Ovary (tissue), 10 donors: Measurements from ENCODE around the gene C13orf46. TPM values are rescaled to one million over a fixed set of nuclear protein-coding genes. Genes with fewer than 3 reads are reported as not detected.

Source experiments
- DNase-seq, 5 donors: peaks; one replicate each; pipeline ENCODE4 v3.0.0-alpha.2; 2019 to 2020
- H3K27ac ChIP-seq, 2 donors: fragments of 200-600 bp; one replicate each; pipeline versions ENCODE4 v1.5.1 to v1.8.0; 2019 to 2022
- H3K27me3 ChIP-seq: fragments of 200-600 bp; one replicate; pipeline ENCODE4 v1.8.0; 2022
- H3K36me3 ChIP-seq: fragments of 200-600 bp; sonication (generic); one replicate; pipeline ENCODE4 v1.5.1; 2019
- H3K4me1 ChIP-seq: one replicate; pipeline ENCODE4 v1.8.1; 2013; ENCODE audit warnings: mild to moderate bottlenecking, moderate library complexity; ENCODE audit not compliant: insufficient read depth
- H3K4me3 ChIP-seq: fragments of 200-600 bp; sonication (generic); one replicate; pipeline ENCODE4 v1.5.1; 2017
- H3K9me3 ChIP-seq, 2 donors: fragments of 200-600 bp in 1 of 2; sonication (generic) in 1 of 2; one replicate each; pipeline versions ENCODE4 v1.5.1 to v1.8.1; 2013 to 2019; ENCODE audit warnings: mild to moderate bottlenecking in 1 of 2, moderate library complexity in 1 of 2
- CTCF ChIP-seq, 3 donors: fragments of 450-650 bp in 2 of 3; fragments of 200-600 bp in 1 of 3; IDR thresholded peaks; one replicate each; pipeline versions ENCODE4 v1.5.1 to v1.8.0; 2016 to 2022; ENCODE audit warnings: antibody characterized with exemption in 3 of 3, mild to moderate bottlenecking in 1 of 3
- EP300 ChIP-seq: sonication (generic); formaldehyde crosslinking; IDR thresholded peaks from one replicate; pipeline ENCODE4 v1.6.1; 2017; ENCODE audit warnings: antibody characterized with exemption
- POLR2A ChIP-seq: fragments of 450-650 bp; IDR thresholded peaks from one replicate; pipeline ENCODE4 v1.6.1; 2017; ENCODE audit warnings: antibody characterized with exemption, mild to moderate bottlenecking, moderate library complexity
- WGBS, 3 donors: extraction: QIAGEN DNeasy Blood & Tissue Kit in 1 of 3; methylation state at CpG; one replicate each; pipeline versions ENCODE4 v1.1.5 to v1.1.7; 2013 to 2017; 5-methylcytosine and 5-hydroxymethylcytosine counted together
- intact Hi-C, 4 donors: fragments of 100-400 bp; cut with DNase I; formaldehyde crosslinking; loops; one replicate each; pipeline versions ENCODE4 v1.11.0 to v1.15.1; 2022 to 2023
- long read RNA-seq, 3 donors: library from polyadenylated mRNA in 2 of 3; unstranded in 2 of 3; transcript quantifications; one replicate each; pipeline ENCODE4 v2.0.0 and lab custom pipeline, GENCODE V29; 2021 to 2026
- polyA plus RNA-seq, 2 donors: library from polyadenylated mRNA; stranded (reverse); fragments of 200-250 nt in 1 of 2; fragments of 350-450 nt in 1 of 2; fragmentation: Illumina TruSeq in 1 of 2; extraction: RNeasy Lipid Tissue Mini Kit (QIAGEN cat#74804) in 1 of 2; gene quantifications; one replicate each; pipeline ENCODE4 v1.2.3, GENCODE V29; 2013 to 2014
- total RNA-seq, 7 donors: library from RNA; depleted of rRNA in 2 of 7; stranded (reverse); fragments of >200 nt in 2 of 7; fragmentation: NEBNext Ultra II Directional in 3 of 7; extraction: Animal tissue kit (Norgen Biotek cat#: 25700) in 3 of 7; gene quantifications; one replicate each; pipeline versions ENCODE4 v1.1.0 to v1.2.4, GENCODE V29; 2016 to 2023
- donor health status: DM: no; HTN: no; CAD: no; lungs with moderate emphysema.
- donor health status: DM: no; HTN: no; CAD: no.
- donor health status: Bipolar disorder and iron deficiency.
- donor health status: DM: yes; HTN: yes; CAD: no.
- donor health status: DM: no; HTN: no; CAD: no.
- donor health status: DM: yes; HTN: yes; CAD: no.

C13orf46 gene
- total RNA-seq (1 to 10 TPM in 2 of 7 donors, under 1 TPM in 3, not detected in 2; 0.35 to 2.0 (median 0.58) TPM), polyA plus RNA-seq (under 1 TPM; 0.05 to 0.31 TPM)
- long read RNA-seq, donor 1 = 0 reads
- long read RNA-seq, donor 2 = 0 reads
- long read RNA-seq, donor 3 = 0 reads

DNA sequence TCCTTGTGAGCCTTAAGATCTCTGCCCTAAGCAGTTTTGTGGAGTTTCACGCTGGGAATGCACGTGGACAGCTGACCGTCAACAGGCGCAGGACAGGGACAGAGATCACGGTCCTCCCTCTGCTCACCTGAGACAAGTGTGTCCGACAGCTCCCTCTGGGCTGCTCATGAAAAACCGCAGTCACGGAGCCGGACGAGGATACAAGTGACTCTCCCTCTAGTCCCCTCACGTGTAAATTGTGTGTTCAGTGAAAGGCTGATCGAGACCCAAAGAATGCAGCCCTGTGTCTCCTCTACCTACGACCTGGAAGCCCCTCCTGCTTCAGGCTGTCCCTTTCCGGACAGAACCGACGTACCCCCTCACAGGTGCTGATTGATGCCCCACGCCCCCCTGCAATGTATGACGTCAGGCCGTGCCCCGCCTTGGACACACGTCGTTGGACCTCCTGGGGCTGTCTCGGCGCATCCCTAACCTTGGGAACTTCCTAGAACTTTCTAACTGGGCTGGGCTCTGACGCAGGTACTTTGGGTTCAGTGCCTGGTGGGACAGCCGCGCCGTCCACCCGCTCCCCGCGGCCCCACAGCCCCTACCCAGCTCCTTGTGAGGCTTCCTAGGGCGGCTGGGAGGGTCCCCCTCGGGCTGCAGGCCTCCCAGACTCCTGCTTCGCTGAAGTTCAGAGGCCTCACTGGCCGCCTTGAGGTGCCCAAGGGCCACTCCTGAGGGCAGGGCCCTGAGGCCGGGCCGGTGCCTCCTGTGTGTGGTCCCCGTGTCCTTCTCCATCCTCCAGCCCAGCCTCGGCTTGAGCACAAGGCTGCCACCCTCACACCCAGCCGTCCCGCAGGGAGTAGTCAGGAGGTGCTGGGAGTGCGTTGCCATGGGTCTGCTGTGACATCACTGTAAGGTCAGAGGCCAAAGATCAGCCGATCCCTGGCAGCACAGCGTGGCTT lies at the start of gene C13orf46:
C13orf46 (minus strand) TSS at position 859 of the 947 bp plus-strand sequence; CDS start at position 780, 79 bp downstream.
- H3K4me1 ChIP-seq = peaks cover 1% of the 10 kb centered on the region
- no peak within 1 kb of the TSS for H3K4me3 ChIP-seq
- no peaks in the 10 kb centered on the region for H3K9me3 ChIP-seq
- 89 to 91% (median 90%) methylated on average over 44 of the region's 44 CpGs for WGBS, 3 donors
- TF ChIP-seq CTCF (IDR thresholded peaks at IDR 0.05) (no peak), EP300 (no peak), POLR2A (no peak)
- H3K27ac ChIP-seq = no peak within 1 kb of the TSS
- H3K36me3 ChIP-seq = no peaks in the 10 kb centered on the region
- intact Hi-C loops = no loop called here
- peak in 2 of 5 donors; percentile 12 to 35 for DNase-seq
- H3K27me3 ChIP-seq = no peaks in the 10 kb centered on the region

DNA sequence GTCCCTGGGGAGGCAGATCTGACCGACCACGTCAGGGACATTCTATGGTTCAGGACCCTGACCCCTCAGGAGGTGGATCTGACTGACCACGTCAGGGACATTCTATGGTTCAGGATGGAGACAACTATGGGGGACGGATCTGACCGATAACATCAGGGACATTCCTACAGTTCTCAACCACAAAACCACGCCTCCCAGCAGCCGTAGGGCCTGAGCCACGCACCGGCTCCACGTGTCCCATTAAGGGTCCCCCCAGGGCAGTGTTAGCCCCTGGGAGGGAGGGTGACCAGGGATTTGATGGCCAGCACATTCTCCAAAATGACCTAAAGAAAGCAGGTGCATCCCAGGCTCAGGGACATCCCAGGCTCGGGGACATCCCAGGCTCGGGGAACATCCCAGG lies 49.0 kb upstream of the C13orf46 start:
- TF ChIP-seq EP300 = no peak
- TF ChIP-seq POLR2A = no peak
- TF ChIP-seq CTCF (IDR thresholded peaks at IDR 0.05) = no peak
- WGBS, 3 donors = 91 to 95% (median 92%) methylated on average over 12 of the region's 12 CpGs
- Histone ChIP-seq H3K4me3 (no peak overlapping the region), H3K27ac (no peak overlapping the region), H3K27me3 (no peaks in the 10 kb centered on the region), H3K4me1 (peaks cover 13% of the 10 kb centered on the region), H3K36me3 (no peaks in the 10 kb centered on the region), H3K9me3 (no peaks in the 10 kb centered on the region)
- intact Hi-C loops = no loop called here
- no peak for DNase-seq

DNA sequence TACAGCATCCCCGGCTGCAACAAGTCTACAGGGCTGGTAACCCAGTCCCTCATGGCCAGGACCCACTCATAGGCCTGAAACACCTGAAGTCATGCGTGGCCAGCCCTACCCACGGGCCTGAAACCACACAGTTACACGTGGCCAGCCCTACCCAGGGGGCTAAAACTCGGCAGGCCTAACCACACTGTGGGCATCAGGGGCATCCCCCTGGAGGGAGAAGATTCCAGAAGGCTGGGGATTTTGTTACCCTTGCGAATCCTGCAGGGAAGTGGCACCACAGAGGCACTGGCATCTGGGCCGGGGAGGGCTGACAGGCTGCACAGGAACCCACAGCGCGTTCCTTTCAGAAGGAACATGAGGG lies 48.4 kb upstream of the C13orf46 start:
- no peak overlapping the region for H3K4me3 ChIP-seq
- no peaks in the 10 kb centered on the region for H3K27me3 ChIP-seq
- TF ChIP-seq CTCF (IDR thresholded peaks at IDR 0.05) = no peak
- no peak for TF ChIP-seq EP300
- TF ChIP-seq POLR2A = no peak
- H3K27ac ChIP-seq = no peak overlapping the region
- H3K9me3 ChIP-seq = no peaks in the 10 kb centered on the region
- H3K4me1 ChIP-seq = peaks cover 11% of the 10 kb centered on the region
- DNase-seq = no peak
- intact Hi-C loops = no loop called here
- H3K36me3 ChIP-seq = no peaks in the 10 kb centered on the region
- 86 to 95% (median 87%) methylated on average over 9 of the region's 9 CpGs for WGBS, 3 donors

- no peak for DNase-seq
- TF ChIP-seq CTCF (IDR thresholded peaks at IDR 0.05) (no peak), POLR2A (no peak), EP300 (no peak)
- Histone ChIP-seq H3K36me3 (no peaks in the 10 kb centered on the region), H3K9me3 (no peaks in the 10 kb centered on the region), H3K4me1 (peaks cover 10% of the 10 kb centered on the region), H3K4me3 (no peak overlapping the region), H3K27me3 (no peaks in the 10 kb centered on the region), H3K27ac (no peak overlapping the region)
- 88 to 95% (median 93%) methylated on average over 25 of the region's 25 CpGs for WGBS, 3 donors
- intact Hi-C loops = no loop called here
Measured at GRCh38 chr13:114021464-114022308, 47.8 kb upstream of the C13orf46 start.
